Cerebellar nuclear complex (tissue), 1 donor: ENCODE measurements around the gene SDF2L1.
"Not testable (repeated sequence)": the region's sequence is repeated elsewhere in the genome, so short reads cannot be mapped to it uniquely, and the experiment has no call there.

Experiments used
- DNase-seq, 2 experiments: peaks; one replicate each; lab custom pipeline; 2025; lab: John Stamatoyannopoulos, UW

The SDF2L1 gene, protein sequence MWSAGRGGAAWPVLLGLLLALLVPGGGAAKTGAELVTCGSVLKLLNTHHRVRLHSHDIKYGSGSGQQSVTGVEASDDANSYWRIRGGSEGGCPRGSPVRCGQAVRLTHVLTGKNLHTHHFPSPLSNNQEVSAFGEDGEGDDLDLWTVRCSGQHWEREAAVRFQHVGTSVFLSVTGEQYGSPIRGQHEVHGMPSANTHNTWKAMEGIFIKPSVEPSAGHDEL

DNA sequence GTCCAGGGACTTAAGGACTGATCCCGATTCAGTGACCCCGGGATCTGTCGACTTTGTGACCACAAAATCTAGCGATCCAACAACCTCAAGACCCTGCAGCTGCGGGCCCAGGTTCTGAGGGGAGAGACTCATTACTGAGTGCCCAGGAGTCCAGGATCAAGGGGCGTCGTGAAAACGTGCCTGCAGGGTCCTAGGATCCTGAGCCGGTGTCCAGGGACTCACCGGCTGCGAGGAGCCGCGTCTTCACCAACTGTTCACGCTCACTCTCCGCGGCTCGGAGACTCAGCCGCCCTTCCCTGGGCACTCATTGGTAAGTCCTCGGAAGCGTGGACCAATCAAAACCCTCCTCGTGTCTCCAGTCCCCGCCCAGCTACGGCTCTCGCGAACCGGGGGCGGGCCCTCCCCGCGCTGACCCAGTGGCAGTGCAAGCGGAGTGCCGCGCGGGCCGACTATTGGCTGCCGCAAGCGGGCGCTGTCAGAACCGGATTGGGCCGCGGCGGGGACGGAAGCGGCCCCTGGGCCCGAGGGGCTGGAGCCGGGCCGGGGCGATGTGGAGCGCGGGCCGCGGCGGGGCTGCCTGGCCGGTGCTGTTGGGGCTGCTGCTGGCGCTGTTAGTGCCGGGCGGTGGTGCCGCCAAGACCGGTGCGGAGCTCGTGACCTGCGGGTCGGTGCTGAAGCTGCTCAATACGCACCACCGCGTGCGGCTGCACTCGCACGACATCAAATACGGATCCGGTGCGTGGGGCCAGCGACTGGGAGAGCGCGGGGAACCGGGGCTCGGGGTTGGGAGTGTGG, at the start of gene SDF2L1:
Gene SDF2L1, plus strand, starts transcription at position 514 of the 795 bp plus-strand sequence. Its CDS starts 35 bp downstream, at position 549.
- DNase-seq: peak; percentile 90 to 95

DNA sequence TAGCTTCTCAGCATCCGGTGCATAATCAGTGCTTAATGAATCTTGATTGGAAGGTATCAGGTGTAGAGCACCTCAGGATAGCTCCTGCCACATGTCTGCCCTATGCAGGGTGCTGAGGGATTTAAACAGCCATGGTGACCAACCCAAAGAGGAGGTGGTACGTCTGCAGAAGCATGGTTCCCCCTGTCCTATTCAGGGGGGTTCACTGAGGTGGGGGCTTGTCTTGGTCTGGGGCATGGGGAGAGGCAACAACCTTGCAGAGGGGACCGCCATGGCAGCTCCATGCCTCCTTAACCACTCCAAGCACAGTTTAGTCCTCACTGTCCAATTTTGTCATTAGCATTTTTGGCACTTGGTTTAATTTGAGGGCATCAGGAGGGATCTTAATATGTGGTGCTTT, 49.7 kb upstream of the SDF2L1 start:
- no peak for DNase-seq

DNA sequence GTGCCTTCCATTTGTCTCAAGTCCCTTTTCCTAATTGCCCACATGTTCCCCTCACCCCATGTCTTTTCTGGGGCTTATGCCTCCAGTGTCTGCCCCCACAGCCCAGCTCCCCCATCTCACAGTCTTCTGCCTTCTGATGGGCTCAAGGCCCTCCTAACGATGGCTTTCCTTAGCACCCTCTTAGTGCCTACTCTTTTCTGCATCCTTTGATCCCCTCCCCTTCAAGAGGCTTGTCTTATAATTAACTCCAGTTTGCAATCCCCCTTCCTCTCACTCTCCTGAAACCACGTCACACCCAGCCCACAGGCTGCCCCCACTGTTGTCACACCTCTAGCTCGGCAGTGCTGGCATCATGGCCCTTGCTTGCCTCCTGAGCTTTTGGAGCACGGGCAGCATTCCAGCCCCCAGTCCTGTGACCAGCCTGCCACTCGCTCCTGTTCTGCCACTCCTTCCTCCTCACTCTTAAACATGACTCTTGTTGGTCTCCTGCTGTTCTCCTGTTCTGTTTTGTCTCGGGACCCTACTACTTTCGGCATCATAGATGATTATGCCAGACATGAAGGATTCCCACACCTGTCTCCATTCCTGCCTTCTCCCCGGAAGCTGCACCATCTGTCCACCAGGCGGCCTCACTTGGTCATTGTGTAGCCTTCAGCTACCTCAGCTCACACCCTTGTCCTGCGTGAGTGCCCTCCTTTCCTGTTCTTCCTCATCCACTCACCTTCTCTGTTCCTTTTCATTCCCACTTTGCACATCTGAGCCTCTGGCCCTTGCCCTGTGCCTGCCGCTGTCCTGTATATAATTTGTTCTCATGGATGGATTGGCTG, 48.5 kb upstream of the SDF2L1 start:
- no peak for DNase-seq

DNA sequence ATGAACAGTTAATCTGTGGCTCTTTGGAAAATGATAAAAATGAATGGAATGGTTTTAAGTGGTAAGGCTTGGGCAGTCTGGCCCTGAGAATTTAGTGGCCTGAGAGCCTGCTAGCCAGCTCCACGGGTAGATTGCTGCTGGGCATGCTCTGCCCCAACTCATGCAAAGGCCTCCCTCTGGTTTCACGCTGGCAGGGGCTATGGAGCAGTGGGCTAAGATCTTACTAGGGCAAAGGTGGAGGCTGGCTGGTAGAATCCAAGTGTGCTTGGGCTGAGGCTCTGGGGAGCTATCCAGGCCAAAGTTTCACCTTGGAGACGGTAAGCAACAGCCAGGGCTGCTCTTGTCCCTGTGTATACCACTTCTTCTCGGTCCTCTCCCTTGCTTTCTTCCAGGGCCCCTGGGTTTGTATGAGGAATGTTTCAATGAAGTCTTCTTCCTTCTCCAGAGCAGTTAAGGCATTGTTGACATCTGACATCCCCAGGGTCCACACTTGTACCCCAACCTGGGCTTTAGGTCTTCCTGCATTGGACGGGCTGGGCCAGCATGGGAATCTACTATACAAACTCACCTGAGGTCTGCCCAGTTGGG, 47.1 kb upstream of the SDF2L1 start:
- DNase-seq: no peak

DNA sequence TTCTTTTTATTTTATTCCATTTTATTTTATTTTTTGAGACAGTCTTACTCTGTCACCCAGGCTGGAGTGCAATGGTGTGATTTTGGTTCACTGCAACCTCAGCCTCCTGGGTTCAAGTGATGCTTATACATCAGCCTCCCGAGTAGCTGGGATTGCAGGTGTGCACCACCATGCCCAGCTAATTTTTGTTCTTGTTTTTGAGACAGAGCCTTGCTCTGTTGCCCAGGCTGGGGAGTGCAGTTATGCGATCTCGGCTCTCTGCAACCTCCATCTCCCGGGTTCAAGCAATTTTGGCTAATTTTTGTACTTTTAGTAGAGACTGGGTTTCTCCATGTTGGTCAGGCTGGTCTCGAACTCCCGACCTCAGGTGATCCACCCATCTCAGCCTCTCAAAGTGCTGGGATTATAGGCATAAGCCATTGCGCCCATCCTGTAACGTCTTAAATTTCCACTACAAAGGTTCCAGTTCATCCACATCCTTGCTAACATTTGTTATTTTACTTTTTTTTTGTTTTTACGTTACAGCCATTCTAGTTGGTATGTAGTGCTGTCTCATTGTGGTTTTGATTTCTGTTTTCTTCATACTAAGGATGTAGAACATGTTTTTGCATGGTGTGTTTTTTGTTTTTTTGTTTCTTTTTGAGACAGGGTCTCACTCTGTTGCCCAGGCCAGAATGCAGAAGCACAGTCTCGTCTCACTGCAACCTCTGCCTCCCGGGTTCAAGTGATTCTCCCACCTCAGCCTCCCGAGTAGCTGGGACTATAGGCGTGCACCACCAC, 45.6 kb upstream of the SDF2L1 start:
- not testable (repeated sequence) for DNase-seq

DNA sequence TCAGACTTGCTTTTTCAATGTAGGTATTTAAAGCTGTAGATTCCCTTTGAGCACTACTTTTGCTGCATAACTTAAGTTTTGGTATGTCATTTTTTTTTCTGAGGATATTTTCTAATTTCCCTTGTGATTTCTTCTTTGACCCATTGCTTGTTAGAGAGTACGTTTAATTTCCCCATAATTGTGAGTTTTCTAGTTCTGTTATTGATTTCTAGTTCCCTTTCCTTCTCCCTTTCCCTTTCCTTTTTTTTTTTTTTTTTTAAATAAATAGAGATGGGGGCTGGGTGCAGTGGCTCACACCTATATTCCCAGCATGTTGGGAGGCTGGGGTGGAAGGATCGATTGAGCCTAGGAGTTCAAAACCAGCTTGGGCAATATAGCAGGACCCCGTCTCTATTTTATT, 43.8 kb upstream of the SDF2L1 start:
- DNase-seq: no peak

DNA sequence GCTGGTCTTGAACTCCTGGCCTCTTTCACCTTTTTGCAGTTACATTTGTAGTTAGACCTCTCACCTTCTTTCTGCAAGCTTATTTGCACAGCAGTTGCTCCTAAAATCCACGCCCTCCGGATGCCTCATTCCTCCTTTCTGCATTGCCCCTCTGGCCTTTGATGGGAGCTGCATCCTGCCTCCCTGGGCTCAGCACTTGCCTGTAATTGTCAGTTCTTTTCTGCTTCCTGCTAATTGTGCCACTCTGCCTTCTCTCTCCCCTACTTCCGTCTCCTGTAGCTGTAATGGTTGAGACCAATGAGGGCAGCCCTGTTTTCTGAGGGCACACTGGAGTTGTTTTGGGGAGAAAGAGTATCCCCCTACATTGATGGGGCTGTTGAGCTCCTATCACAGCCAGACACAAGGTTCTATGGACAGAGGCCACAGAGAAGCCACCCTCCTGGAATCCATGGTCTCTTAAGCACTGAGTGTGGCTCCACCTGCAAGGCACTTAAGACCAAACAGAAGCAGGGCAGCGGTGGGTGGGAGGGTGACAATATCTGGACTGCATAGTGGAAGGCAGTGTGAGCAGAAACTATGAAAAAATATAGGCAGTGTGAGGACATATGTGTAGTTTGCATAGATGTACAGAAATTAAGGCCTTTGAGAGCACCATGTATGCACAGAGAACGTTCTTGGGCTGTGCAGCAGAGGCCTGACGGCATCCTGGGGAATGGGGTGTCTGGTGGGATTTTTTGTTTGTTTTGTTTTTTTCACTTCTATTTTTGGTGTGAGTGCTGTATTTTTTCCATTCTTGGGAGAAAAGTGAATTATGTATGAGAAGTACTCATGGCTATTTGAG, 42.8 kb upstream of the SDF2L1 start:
- no peak for DNase-seq

DNA sequence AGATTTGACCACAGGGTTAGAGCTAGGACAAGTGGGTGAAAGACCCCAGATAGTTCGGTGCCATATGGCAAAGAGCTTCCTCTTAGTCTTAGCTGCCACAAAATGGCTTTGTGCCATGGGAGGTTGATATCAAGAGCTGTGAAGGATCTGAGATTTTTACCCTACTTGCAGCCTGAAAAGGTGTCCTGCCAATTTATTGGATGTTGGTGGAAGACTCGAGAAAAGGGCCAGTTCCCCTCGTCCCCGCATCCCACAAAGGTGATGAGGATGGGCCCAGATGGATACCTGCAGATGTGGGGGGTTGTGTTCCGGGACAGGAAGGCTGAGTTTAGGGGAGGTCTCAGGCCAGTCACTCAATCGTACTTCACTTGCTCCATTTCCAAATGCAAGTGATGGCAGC, 39.5 kb upstream of the SDF2L1 start:
- DNase-seq: no peak

DNA sequence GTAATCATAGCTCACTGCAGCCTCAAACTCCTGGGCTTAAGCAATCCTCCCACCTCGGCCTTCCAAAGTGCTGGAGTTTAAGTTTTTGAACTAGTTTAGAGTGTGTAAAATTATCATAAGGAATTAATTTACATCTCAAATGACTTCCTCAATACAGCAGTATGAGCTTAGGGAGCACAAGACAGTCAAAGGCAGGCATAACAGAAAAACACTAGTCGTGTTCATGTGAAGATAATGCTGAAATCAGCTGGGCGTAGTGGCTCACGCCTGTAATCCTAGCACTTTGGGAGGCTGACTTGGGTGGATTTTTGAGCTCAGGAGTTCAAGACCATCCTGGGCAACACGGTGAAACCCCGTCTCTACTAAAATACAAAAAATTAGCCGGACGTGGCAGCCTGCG, 38.1 kb upstream of the SDF2L1 start:
- no peak for DNase-seq

DNA sequence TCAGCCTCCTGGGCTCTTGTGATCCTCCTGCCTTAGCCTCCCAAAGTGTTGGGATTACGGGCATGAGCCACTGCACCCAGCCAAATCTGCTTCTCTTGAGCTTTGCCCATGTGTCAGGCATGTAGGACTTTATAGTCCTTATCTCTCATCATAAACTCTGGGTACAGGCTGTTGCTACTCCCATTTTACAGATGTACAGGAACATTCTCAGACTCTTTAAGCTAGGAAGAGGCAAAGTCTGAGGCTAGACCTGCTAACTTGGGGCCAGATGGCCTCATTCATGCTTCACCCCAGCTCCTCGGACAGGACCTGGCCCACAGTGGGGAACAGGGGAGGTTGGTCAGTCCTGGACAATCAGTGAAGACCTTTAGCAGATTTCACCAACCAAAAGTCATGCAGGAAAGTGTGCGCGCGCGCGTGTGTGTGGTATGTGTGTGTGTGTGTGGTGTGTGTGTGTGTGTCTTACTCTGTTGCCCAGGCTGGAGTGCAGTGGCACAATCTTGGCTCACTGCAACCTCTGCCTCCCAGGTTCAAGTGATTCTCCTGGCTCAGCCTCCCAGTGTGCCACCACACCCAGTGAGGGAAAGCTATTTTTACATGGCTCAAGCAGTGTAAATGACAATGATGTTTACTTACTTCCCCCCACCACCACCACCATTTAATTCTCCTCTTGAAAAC, 36.1 kb upstream of the SDF2L1 start:
- no peak for DNase-seq

DNA sequence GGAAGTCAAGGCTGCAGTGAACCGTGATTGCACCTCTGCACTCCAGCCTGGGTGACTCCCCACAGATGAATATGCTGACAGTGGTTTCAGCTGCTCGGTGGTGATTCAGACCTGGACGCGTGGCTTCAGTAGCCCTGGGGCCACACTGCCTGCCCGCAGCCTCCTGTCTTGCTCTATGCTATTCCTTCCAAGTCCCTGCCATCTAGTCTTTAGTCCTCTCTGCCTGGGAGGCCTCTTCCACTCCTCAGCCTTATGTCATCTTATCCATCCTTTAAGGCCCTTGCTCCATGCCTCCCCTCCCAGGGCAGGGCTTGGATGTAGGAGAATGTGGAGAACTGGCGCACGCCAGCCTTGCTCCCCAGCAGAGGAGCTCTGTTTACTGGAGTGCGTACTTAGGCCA, 35.3 kb upstream of the SDF2L1 start:
- DNase-seq: no peak

DNA sequence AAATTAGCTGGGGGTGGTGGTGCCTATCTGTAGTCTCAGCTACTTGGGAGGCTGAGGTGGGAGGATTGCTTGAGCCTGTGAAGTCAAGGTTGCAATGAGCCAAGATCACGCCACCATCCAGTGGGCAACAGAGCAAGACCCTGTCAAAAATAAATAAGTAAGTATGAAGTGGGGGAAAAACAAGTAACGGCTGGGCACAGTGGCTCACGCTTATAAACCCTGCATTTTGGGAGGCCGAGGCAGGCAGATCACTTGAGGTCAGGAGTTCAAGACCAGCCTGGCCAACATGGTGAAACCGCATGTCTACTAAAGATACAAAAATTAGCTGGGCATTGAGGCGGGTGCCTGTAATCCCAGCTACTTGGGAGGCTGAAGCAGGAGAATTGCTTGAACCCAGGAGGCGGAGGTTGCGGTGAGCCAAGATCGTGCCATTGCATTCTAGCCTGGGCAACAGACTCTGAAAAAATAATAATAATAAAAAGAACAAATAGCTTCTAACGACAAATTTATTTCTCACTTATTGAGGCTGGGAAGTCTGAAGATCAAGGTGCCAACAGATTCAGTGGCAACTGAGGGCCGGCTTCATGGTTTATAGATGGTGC, 32.4 kb upstream of the SDF2L1 start:
- DNase-seq: not testable (repeated sequence)

DNA sequence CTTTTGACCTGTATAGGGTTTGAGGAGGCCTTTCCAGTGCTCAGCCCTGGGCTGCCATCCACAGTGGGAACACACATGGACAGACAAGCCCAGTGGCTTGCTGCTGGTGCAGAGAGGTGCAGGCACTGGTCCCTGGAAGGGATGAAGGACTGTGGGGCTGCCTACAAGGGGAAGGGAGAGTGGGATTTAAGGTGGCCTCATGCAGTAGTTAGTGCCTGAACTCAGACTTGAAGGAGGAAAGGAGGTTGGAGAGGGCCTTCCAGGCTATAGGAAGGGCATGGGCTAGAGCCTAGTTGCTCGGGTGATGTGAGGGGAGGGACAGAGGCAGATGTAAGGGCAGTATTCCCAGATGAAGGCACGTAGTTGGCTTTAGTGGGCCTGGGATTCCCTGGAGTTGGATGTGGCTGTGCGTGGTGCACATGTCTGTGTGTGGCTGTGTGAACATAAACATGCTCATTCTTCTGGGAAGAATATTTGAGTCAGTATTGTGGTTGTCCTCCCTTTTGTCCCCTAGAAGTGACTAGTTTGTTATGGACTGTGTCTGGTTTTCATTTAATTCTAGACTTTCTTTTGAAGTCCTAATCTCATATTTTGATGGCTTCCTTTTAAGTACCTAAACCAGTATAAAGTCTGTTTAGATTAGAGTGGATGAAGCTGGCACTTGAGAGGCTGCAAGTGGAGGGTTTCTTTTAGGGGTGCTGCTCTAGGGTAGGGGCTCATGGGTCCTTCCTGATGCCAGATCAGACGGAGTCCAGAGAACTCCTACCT, 30.7 kb upstream of the SDF2L1 start:
- DNase-seq: no peak

DNA sequence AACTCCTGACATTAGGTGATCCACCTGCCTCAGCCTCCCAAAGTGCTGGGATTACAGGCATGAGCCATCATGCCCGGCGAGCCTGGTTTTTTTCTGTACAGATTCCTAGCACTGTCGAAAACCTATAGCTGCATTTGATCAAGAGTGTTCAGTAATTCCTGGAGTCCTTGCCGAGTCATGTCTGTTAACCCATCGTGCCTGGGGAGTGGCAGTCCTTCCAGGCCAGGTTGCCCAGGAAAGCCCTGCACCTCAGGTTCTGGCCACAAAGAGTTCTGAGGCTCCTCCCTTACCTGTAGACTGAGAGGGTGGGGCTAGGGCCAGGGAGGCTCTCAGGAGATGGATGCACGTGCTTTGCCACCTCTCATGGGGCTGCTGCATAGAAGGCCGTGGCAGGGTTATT, 29.2 kb upstream of the SDF2L1 start:
- no peak for DNase-seq

DNA sequence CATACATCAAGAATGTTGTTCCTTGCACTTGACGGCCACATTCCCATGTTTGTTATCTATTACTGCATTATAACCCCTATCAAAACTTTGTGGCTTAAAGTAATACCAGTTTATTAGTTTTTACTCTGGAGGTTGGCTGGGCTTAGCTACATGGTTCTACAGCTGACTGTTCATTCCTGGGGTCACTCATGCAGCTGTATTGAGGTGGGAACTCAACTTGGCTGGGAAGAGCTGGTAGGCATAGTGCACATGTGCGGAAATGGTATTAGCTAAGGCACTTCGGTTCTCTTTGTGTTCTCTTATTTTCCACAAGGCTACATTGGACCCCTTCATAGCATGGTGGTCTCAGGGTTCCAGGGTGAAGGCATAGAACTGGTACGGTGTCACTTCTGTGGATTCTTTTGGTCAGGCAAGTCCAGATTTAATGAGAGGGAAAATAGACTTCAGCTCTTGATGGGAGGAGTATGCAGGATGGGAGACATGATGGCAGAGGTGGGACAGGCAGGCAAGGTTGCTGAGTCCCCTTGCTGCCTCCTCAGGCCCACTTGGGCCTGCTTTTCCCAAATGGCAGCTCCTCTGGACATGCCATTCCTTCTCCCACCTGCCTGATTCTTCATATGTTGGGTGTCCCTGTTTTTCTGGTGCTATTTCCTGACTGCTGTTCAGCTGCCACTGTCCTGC, 28.4 kb upstream of the SDF2L1 start:
- DNase-seq: no peak

DNA sequence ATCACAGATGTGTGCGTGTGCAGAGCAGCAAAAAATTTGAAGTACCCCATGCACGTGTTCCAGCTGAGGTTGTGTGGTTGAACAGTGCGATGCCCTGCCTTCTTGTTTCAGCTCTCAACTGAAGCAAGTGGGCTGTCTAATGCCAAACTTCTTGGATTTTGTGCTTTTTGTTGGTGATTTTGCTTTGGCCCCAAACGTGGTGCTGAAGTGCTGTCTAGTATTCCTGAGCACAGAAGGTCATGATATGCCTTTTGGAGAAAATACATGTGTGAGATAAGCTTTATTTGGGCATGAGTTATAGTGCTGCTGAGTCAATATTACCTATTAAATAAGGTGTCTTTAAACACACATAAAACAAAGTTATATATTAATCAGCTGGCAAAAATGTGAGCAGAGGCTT, 26.4 kb upstream of the SDF2L1 start:
- DNase-seq: no peak

DNA sequence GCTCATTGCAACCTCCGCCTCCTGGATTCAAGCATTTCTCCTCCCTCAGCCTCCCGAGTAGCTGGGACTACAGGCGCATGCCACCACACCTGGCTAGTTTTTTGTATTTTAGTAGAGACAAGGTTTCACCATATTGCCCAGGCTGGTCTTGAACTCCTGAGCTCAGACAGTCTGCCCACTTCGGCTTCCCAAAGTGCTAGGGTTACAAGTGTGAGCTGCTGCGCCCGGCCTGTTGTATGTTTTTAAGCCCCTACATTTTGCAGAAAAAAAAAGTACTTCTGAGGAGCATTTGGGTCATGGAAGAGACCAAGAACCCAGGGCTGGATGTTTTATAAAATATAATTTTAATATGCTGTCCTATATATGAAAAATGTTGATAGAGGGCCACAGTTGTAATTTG, 24.8 kb upstream of the SDF2L1 start:
- DNase-seq: not testable (repeated sequence)

DNA sequence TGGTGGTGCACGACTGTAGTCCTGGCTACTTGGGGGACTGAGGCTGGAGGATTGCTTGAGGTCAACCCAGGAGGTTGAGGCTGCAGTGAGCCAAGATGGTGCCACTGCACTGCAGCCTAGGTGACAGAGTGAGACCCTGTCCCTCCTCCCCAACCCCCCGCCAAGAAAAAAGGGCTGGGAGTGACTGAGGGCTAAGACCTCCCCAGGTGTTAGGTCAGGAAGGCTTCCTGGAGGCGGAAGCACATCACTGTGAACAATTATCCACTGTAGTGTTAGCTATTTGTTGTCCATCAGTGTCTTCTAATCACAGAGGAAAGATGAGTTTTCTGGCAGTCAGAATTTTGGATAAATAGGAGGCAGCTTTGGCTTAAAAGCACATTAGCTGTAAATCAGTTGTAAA, 21.1 kb upstream of the SDF2L1 start:
- no peak for DNase-seq
